HG03108 (cell line): Measurements from ENCODE around the gene WNK4.

Experiments
- ATAC-seq: cut with Tn5 transposase; IDR thresholded peaks from one replicate; pipeline ENCODE4 v1.9.1; 2021; ENCODE audit warnings: moderate library complexity; ENCODE audit not compliant: unreplicated experiment

Gene WNK4

GRCh38 chr17:42833767-42834422, 53.5 kb downstream of the WNK4 start:
- ATAC-seq: peak; percentile 15

GRCh38 chr17:42835732-42836131, 55.3 kb downstream of the WNK4 start:
- no peak for ATAC-seq

GRCh38 chr17:42841975-42842685, 61.7 kb downstream of the WNK4 start:
- ATAC-seq: no peak

- ATAC-seq: no peak
Measured at GRCh38 chr17:42843358-42843934, 63.0 kb downstream of the WNK4 start.

GRCh38 chr17:42844271-42844670, 63.9 kb downstream of the WNK4 start, which contains the start of gene AOC2:
Gene AOC2 (plus strand): TSS chr17:42844580. CDS start chr17:42844627, 47 bp downstream.
- ATAC-seq: no peak

GRCh38 chr17:42844761-42845555, 64.5 kb downstream of the WNK4 start:
- no peak for ATAC-seq

GRCh38 chr17:42845556-42845917, 65.1 kb downstream of the WNK4 start:
- no peak for ATAC-seq

- no peak for ATAC-seq
Measured at GRCh38 chr17:42845918-42846593, 65.6 kb downstream of the WNK4 start.
